GM18502 (cell line): ENCODE data around the gene GKN2.

Experiments used
- ATAC-seq: cut with Tn5 transposase; IDR thresholded peaks from one replicate; pipeline ENCODE4 v1.9.1; 2021; ENCODE audit warnings: mild to moderate bottlenecking; ENCODE audit not compliant: unreplicated experiment, poor library complexity

Gene GKN2

DNA sequence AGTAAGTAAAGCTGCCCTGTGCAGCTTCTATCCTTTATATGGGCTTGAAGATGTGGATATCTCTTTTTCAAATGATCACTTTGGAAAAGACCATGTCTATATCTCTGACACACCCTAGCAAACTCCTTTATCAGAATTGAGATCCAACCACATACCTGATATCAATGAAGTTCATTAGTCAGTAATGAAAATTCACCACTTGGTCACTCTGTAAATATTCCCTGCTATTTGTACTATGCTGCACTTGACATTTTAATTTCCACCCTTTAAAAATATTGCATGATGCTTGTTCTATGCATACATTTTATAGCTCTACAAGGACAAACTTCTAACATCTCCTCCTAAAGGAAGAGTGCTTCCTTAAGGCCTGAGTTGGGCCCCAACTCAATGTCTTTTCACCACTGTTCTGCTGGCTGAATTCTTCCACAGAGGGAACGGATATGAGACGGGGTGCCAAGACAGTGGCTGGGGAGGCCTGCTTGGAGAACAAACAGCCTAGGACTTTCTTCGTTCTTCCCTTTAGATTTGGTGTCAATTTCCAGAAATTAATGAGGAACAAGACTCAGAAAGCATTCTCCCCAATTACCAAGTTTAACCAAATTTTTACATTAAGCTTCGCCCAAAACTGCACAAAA, at the start of gene GKN2:
Gene GKN2 (minus strand): TSS at position 7 of the 635 bp plus-strand sequence. CDS start 32 bp downstream, outside the sequence.
- ATAC-seq = no peak

DNA sequence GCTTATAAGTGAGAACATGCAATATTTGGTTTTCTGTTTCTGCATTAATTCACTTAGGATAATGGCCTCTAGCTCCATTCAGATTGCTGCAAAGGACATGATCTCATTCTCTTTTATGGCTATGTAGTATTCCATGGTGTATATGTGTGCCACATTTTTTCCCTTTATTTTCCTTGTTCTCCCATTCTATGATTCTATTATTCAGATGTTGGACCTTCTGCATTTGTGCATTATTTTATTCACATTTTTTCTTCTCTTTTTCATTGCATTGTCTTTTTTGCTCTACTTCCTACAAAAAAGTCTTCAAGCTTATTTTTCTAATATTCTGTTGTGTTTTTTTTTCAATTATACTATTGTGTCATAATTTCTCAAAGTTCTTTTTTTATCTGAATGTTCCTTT, 49.2 kb upstream of the GKN2 start:
- ATAC-seq = no peak

DNA sequence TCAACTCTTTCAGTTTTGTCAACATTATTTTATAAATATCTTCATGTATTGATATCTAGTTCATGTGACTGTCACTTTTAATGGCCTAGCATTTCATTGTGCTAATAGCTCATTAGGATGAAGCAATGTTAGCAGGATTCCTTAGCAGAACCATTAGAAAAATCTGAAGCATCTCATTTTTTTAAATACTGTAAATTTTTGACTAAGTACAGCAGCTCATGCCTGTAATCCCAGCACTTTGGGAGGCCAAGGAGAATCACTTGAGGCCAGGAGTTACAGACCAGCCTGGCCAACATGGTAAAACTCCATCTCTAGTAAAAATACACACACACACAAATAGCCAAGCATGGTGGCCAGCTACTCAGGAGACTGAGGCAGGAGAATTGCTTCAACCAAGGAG, 44.7 kb upstream of the GKN2 start:
- no peak for ATAC-seq

DNA sequence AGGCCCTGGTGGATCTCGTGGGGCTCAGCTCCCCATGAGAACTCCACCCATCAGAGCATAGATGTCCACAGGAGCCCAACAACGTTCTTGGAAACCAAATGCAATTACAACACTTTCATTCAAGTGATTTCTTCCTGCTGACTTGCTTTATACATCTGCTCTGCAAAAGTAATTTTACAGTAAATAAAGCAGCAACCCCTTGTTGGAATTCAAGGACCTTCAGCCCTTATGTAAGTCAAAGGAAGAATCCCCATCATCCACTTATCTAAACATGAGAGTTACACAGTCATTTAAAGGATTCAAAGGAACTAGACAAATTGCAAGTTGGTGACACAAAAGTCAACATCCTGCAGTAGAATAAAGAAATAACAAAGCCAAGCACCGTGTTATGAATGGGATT, 43.2 kb upstream of the GKN2 start:
- ATAC-seq = no peak

- ATAC-seq = no peak
Observed at GRCh38 chr2:68994864-68995263, 42.2 kb upstream of the GKN2 start.

DNA sequence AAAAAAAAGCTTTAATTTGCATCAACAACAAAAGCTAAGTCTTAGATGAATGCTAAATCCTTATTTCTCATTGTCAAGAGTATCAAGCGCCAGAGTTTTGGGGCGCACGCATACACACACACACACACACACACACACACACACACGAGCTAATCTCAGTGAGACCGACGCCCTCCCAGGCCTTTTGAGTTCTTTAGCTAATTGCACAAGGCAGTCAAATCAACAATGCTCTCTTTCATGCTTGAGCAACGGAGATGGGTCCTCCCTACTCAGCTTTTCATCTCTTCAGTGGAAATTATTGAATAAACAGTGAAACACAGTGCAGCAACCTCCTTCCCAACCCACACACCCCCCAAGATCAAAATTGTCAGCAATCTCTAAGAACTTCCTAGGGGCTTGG, 41.0 kb upstream of the GKN2 start:
- no peak for ATAC-seq

DNA sequence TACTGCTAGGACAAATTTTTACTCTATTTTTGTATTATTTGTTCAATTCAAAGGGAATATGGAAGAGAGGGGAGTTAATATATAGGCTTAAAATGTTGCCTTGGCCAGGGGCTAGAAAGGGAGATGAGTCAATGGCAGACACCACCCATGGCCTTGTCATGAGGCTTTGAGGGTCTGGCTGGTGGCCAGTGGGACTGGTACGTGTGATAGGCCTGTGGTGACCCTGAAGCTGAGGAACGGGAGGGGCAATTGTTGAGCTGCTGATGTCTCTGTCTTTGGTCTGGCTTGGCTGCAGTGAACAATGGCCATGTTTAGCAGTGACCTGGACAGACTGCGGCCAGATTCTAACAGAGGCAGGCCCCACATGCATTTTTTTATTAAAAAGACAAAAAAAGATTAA, 40.2 kb upstream of the GKN2 start:
- ATAC-seq = no peak

DNA sequence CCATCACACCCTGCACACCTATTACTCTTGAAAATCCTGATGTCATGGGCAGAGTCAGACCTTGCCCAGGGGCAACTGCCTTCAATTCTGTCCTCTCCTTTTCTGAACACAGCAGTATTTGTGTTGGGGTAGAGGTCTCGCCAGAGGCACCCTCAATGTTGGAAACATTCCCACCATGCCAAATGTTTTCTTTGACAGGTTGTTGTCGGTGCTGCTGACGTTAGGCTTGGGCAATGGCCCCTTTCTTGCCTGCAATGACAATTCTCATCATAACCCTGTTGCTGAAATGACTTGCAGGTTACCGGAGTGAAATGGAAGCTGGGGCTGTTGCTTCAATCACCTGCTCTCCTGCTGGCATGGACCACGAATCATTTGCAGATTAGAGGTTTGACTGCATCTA, 39.6 kb upstream of the GKN2 start:
- ATAC-seq = no peak

GRCh38 chr2:68989035-68989434, 36.3 kb upstream of the GKN2 start:
- ATAC-seq = no peak

GRCh38 chr2:68987021-68987503, 34.4 kb upstream of the GKN2 start:
- no peak for ATAC-seq

DNA sequence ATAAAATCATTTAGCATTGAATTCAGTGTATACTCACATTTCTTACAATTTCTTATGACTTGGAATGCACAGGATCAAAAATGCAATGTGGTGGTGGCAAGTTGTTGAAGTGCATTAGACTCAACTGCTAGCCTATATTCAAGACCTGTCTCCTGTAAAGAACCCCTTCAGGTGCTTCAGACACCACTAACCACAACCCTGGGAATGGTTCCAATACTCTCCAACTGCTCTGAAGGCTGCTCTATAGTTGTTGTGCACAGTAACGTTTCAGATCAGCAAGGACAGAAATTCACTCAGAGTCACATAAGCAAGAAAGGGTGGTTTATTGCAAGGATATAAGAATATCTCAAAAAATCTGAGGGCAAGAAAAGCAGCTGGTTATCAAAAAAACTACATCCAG, 28.3 kb upstream of the GKN2 start:
- no peak for ATAC-seq

- ATAC-seq = no peak
Observed at GRCh38 chr2:68978098-68978497, 25.4 kb upstream of the GKN2 start.

DNA sequence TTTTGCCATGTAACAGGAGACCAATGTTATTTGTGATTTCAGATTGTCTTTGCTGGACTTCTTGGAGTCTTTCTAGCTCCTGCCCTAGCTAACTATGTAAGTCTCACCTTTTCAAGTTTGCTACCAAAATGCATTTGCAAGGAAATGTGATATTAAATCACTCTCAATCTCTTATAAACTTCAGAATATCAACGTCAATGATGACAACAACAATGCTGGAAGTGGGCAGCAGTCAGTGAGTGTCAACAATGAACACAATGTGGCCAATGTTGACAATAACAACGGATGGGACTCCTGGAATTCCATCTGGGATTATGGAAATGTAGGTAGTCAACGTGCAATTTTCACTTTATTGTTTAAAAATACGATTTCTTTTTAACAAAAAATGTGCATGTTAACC, 24.8 kb upstream of the GKN2 start:
- no peak for ATAC-seq

DNA sequence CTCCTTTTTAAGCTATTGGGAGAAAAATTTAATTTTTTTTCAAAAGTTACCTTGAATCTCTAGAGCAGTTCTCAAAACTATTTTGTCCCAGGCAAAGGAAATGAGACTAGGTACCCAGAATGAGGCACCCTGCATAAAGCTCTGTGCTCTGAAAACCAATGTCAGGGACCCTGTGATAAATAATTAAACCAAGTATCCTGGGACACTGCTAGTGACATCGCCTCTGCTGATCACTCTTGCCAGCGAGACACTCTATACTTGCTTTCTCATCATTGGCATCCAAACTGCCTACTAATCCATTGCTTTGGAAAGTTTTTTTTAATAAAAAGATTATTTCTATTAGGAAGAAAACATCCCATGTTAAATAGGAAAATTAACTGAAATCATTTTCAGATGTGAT, 23.2 kb upstream of the GKN2 start:
- ATAC-seq = no peak

GRCh38 chr2:68974946-68975665, 22.4 kb upstream of the GKN2 start:
- ATAC-seq = no peak

DNA sequence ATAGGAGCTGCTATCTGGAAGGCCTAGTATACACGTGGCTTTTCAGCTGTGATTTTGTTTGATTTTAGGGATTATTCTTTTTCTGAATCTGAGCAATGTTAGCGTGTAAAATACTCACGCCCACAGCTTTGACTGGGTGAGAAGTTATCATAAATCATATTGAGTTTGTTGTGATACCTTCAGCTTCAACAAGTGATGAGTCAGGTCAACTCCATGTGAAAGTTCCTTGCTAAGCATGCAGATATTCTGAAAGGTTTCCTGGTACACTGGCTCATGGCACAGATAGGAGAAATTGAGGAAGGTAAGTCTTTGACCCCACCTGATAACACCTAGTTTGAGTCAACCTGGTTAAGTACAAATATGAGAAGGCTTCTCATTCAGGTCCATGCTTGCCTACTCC, 21.6 kb upstream of the GKN2 start, which contains the start of gene GKN1:
Gene GKN1 (plus strand): TSS at position 386 of the 400 bp plus-strand sequence. CDS start 42 bp downstream, outside the sequence.
- no peak for ATAC-seq

DNA sequence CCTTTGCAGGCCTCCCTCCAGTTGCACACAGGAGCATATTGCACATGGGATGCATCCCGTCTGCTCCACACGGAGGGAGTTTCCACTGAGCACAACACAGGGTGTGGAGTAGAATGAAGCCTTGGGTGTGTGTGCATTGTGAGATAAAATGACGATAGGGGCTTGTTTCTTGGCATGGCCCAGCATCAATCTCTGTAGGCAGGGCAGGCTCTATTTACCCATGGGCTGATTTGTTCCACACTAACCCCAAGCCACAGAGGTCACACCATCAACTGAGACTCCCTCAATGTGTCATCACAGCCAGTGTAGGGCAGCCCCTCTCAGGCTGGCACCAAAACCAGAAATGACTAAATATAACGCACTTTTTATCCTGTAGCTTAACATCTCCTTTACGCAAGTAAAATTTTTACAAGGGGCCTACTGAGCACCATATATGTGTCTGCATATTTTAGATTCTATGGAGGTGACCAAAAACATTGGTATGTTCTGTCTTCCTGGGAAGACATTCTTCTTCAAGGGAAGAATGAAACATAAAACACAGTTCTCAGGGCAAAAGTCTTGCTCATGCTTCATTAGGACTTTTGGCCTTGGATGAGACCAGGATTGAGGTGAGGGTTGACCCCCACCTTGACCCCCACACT, 19.0 kb upstream of the GKN2 start:
- ATAC-seq = no peak

DNA sequence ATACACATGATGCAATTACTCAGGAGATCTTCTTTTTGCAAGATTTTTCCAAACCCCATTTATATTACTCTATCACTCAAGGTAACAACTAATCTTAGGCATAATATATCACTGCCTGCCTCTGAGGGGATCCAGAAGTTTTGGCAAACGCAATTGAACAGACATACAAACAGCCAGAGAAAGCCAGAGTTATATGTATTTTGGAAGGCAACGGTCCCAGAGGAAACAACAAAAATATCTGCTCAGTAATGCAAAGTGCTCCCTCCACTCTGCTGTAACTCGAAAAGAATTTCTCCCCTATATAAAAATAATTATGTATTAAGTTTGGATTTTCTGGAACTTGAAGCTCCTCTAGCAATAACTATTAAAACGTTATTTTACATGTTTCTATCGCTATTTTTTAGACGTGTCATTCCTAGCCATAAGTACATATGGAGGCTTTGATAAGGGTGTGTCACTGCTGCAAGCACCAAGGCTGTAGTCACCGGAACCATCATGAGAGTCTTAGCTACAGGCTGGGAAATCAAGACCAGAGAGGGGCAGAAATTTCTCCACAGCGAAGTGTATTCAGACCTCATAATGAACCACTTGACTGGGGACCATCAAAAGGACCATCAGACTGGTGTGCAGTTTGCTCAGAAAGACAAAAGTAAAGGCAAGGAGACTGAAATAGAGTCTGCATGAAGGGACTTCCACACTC, 18.0 kb upstream of the GKN2 start:
- no peak for ATAC-seq

DNA sequence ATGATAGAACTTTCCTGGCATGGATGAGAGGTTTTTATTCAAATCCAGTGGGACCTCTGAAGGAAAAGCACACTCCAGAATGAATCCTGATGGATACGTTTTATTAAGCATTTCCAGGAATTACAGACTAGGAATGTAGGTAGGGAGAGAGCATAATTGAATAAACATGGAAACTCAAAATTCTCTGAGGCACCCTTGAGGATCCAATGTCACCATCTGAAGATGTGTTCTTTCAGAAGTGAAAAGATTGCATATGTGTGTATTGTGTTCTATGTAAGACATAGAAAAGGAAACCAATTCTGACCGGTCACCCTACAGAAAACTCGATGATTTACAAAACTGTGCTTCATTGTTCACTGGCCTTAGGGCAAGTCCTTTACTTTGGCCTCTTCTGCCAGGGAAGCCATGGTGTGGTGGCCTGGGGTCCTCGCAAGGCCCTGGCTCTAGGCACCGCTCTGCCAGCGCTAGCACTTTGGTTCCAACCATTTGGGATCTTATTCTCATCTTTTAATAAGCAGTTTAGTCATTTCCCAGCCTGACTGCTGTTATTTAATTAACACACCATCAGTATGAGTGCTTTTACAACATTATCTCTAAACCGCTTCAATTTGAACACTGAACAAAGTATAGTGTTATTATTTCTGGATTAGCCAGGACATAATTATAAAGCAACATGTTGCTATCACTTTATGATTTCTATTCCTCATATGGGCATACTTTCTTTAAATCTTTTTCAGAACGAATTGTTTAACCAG, 17.2 kb upstream of the GKN2 start:
- ATAC-seq = no peak

- ATAC-seq = no peak
Observed at GRCh38 chr2:68968221-68968620, 15.5 kb upstream of the GKN2 start.
